Inflammatory macrophage treated with lipopolysaccharide for 4 hours (primary cell): ENCODE results near the gene NCAPD3.
"Not testable (repeated sequence)": the region's sequence is repeated elsewhere in the genome, so short reads cannot be mapped to it uniquely, and the experiment has no call there.

Experiments used
- DNase-seq: peaks from one replicate; pipeline ENCODE4 v3.0.0-alpha.2; 2020

NCAPD3 gene, protein sequence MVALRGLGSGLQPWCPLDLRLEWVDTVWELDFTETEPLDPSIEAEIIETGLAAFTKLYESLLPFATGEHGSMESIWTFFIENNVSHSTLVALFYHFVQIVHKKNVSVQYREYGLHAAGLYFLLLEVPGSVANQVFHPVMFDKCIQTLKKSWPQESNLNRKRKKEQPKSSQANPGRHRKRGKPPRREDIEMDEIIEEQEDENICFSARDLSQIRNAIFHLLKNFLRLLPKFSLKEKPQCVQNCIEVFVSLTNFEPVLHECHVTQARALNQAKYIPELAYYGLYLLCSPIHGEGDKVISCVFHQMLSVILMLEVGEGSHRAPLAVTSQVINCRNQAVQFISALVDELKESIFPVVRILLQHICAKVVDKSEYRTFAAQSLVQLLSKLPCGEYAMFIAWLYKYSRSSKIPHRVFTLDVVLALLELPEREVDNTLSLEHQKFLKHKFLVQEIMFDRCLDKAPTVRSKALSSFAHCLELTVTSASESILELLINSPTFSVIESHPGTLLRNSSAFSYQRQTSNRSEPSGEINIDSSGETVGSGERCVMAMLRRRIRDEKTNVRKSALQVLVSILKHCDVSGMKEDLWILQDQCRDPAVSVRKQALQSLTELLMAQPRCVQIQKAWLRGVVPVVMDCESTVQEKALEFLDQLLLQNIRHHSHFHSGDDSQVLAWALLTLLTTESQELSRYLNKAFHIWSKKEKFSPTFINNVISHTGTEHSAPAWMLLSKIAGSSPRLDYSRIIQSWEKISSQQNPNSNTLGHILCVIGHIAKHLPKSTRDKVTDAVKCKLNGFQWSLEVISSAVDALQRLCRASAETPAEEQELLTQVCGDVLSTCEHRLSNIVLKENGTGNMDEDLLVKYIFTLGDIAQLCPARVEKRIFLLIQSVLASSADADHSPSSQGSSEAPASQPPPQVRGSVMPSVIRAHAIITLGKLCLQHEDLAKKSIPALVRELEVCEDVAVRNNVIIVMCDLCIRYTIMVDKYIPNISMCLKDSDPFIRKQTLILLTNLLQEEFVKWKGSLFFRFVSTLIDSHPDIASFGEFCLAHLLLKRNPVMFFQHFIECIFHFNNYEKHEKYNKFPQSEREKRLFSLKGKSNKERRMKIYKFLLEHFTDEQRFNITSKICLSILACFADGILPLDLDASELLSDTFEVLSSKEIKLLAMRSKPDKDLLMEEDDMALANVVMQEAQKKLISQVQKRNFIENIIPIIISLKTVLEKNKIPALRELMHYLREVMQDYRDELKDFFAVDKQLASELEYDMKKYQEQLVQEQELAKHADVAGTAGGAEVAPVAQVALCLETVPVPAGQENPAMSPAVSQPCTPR (N-terminal part only)

DNA sequence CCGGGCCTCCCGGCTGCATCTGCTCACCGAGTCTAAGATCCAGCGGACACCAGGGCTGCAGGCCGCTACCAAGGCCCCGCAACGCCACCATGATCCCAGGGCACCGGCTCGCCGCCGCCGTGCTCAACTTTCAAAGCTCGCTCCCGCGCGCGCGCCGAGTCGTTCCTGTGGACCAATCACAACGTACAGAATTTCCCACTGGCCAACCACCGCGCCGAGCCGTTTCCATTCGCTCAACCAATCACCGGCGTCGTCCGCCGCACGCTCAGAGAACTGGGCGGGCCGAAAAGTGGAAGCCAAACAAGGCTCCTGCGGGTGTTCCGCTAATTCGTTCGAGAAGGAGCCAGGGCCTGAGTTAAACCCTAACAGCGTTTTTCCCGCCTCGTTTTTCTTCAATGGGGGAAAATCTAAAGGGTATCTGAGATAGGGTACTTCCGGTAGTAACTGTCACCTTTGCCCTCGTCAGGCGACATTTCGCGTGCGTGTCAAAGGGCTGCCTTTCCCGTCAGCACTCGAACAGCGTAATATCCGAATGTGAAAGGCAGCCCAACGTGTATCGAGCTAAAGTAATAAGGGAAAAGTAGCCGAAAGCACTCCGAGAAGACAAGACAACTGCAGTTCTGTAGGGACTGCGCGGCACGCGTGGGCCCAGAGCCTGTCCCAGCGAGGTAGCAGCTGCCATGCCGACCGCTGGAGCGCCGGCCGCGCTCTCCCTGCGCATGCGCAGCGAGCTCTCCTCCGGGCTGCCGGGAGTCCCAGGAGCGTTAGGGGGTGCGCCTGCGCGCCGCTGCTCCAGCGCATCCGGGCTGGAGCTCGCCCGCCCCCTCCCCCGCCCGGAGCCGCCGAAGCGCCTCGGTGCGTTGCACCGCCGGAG is at the start of gene NCAPD3, which contains the start of gene VPS26B:
Gene NCAPD3 (minus strand): TSS at position 132 of the 874 bp plus-strand sequence. CDS start 41 bp downstream, at position 91.
Gene VPS26B (plus strand): TSS at position 836 of the 874 bp plus-strand sequence. CDS start 452 bp downstream, outside the sequence.
- DNase-seq = peak; percentile 97

GRCh38 chr11:134273317-134273712 is 49.5 kb upstream of the NCAPD3 start:
- DNase-seq = no peak

- no peak for DNase-seq
Measured at GRCh38 chr11:134272381-134273316, 48.9 kb upstream of the NCAPD3 start.

DNA sequence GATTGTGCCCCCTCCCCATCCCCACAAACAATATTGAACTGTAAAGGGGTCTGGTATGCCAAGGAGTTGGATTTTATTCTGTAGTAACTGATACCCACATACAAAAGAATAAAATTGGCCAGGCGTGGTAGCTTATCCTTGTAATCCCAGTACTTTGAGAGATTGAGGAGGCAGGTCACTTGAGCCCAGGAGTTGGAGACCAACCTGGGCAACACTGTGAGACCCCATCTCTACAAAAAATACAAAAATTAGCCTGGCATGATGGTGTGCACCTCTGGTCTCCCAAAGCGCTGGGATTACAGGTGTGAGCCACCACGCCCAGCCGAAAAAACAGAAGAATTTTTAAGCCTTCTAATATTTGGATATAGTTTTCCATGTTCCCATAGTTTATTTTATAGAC is 48.2 kb upstream of the NCAPD3 start:
- DNase-seq = no peak

- no peak for DNase-seq
Measured at GRCh38 chr11:134270250-134270714, 46.5 kb upstream of the NCAPD3 start.

DNA sequence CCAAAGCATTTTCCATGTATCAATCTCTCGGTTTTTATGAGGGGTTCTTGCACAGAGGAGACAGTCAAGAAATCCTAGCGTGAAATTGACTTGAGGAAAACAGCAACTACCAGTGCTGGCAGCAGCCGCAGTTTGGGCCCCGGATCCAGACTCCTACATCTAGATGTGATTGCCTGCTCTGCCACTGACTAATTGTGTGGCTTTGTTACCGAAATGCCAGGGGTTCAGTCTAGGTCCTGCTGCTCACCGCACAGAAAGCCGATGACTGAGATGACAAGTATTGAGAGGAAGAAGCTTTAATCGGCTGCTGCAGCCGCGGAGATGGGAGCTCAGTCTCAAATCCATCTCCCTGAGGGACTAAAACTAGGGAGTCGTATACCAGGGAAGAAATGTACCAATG is 44.2 kb upstream of the NCAPD3 start:
- no peak for DNase-seq

DNA sequence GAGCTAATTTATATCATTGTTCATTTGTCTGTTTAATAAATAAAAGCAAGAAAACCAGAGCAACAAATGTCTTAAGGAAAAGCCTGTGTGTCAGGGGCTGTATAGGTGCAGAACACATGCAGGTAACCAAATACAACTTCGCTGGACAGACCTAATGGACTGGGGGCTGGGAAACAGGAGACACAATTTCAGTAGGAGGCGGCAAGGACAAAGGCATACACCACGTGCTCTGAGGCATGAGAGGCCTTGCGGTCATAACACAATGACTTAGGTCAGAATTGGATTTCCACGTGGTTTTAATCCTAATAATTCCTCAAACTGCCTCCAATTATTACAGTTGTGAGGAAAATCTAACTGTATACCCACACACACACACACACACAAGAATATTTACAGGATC is 43.7 kb upstream of the NCAPD3 start:
- DNase-seq = no peak

- peak; percentile 75 for DNase-seq
Measured at GRCh38 chr11:134266841-134267251, 43.1 kb upstream of the NCAPD3 start.

GRCh38 chr11:134266440-134266839 is 42.7 kb upstream of the NCAPD3 start:
- no peak for DNase-seq

DNA sequence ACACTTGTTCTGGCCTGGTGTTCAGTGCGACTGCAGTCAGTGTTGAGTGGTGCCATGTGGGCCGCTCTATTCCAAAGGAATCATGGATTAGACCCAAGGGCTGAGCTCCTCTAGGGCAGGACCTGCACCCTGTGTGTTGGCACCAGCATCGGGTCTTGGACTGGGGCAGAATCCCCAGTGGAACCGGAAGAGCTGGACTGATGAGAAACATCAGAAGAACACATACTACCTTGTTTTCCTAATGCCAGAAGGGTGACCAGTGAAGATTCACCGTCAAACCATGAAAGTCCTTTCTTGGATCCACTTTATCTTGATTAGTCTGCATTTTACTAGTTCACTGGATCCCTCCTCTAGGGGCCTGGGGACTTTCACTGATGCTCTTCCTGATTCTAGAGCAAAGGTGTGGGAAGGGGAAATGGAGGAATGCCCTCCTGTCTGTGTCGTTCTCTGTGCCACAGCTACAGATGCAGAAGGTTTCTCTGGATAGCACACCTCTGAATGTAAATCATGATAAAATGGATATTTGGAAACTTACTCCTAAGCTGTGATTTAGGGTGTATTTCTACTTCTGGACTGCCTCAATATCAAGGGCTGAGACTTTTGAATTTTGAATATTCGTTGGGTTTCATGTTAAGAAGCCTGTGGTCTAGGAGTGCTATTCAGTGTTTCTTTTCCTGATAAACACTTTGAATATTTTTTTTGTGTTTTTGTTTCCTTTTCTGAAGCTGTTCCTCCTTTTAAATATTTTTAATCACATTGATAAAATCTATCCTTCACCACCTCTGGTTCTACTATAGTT is 41.4 kb upstream of the NCAPD3 start:
- DNase-seq = no peak

GRCh38 chr11:134261626-134262488 is 38.1 kb upstream of the NCAPD3 start:
- DNase-seq = peak; percentile 15

DNA sequence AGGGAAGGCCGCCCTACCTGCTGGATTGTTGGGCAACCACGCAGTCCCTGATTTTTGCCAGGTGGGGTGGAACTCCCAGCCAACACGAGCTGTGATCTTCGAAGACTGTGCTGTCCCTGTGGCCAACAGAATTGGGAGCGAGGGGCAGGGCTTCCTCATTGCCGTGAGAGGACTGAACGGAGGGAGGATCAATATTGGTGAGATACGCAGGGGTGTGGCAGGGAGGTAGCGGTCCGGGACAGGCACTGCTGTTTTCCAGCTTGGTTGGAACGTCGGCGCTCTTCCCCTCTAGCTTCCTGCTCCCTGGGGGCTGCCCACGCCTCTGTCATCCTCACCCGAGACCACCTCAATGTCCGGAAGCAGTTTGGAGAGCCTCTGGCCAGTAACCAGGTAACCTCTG is 37.2 kb upstream of the NCAPD3 start:
- DNase-seq = no peak

GRCh38 chr11:134260503-134260902 is 36.7 kb upstream of the NCAPD3 start:
- no peak for DNase-seq

DNA sequence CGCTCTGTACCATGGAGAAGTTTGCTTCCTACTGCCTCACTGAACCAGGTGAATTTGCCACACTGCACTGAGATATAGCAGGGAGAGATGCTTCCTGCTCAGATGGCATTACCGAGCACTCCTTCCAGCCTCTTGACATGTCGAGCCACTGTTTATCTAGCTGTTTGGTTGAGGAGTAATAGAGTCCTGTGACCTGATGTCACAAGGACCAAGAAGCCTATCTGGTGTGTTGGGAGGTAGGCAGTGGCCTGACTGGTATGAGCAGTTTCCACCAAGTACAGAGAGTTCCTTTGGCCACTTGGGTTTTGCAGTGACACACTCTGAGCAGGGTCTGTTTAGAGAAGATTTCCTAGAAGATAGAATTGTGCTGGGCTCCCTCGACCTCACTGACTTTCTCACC is 34.8 kb upstream of the NCAPD3 start:
- no peak for DNase-seq

- DNase-seq = no peak
Measured at GRCh38 chr11:134257101-134257500, 33.3 kb upstream of the NCAPD3 start.

- DNase-seq = not testable (repeated sequence)
Measured at GRCh38 chr11:134255184-134255561, 31.4 kb upstream of the NCAPD3 start.

DNA sequence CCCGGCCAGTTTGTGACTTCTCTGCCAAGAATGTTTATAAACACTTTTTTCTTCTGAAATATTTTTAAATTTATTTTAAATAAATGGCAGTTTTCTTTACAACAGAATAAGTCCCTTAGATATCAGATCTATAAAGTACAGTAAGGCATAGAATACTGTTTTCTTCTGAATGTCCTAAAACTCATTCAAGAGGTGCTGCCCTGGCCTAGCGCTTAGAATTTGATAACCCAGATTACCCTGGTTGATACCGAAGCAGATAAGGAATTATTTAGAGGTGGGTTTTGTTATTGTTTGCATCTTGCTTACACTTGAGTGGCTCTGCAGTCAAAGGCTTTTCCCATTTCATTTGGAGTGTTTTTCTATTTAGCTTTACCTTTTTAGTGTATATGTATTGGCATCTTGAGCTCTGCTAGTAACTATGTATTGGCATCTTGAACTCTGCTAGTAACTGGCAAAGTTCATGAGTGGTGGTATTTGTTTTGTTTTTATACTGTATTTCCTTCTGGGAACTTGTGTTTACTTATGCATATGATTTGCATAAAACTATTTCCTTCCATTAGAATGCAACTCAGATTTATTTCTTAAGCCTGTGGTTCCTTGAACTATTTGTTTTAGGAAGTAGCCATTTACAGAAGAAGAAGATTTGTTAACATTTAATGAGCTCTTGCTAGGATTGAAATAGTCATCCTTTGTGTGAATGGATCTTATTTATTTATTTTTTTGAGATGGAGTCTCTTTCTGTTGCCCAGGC is 30.8 kb upstream of the NCAPD3 start:
- DNase-seq = peak; percentile 60
